GM19238 (cell line): ENCODE data around the gene MTFP1.
"Not testable (repeated sequence)": the region's sequence is repeated elsewhere in the genome, so short reads cannot be mapped to it uniquely, and the experiment has no call there.

ENCODE experiments used
- DNase-seq: peaks from one replicate; pipeline ENCODE4 v3.0.0; 2011; ENCODE audit warnings: low spot score; ENCODE audit not compliant: insufficient read length

Gene MTFP1

GRCh38 chr22:30402028-30402765, 23.4 kb upstream of the MTFP1 start:
- DNase-seq = no peak

DNA sequence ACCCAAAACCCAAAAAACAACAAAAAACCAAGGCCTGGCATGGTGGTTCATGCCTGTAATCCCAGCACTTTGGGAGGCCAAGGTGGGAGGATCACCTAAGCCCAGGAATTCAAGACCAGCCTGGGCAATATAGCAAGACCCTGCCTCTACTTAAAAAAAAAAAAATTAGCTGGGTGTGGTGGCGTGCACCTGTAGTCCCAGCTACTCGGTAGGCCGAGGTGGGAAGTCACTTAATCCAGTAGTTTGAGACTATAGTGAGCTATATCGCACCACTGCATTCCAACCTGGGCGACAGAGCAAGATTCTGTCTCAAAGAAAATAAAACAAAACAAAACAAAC, 22.8 kb upstream of the MTFP1 start:
- DNase-seq = not testable (repeated sequence)

GRCh38 chr22:30404307-30404706, 21.3 kb upstream of the MTFP1 start:
- no peak for DNase-seq

GRCh38 chr22:30405731-30406130, 19.8 kb upstream of the MTFP1 start:
- no peak for DNase-seq

GRCh38 chr22:30406400-30406799, 19.2 kb upstream of the MTFP1 start:
- no peak for DNase-seq

DNA sequence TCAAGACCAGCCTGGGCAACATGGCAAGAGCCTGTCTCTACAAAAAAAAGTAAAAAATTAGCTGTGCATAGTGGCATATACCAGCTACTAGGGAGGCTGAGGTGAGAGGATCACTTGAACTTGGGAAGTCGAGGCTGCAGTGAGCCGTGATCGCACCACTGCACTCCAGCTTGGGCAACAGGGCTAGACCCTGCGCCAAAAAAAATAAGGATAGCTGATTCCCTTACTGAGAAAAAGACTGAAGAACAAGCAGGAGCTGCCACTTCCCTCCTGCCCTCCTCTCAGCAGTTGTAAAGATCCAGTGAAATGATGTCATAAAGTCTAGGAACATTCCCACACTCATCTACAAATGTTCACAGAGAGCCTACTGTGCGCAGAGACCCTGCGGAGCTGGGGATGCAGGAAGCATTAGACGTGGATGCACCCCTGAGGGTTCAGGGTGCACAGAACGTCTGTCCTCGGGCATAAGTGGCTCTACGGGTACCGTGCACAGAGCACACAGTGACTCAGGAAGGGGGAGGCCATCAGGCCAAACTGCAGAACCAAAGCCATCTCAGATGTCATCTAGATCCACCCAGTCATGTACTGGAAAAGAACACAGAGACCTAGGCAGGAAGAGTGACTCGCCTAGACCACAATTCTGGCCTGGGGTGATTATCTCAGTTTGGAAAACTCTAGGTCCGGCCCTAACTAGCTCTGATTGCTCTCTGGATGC, 17.0 kb upstream of the MTFP1 start:
- no peak for DNase-seq

DNA sequence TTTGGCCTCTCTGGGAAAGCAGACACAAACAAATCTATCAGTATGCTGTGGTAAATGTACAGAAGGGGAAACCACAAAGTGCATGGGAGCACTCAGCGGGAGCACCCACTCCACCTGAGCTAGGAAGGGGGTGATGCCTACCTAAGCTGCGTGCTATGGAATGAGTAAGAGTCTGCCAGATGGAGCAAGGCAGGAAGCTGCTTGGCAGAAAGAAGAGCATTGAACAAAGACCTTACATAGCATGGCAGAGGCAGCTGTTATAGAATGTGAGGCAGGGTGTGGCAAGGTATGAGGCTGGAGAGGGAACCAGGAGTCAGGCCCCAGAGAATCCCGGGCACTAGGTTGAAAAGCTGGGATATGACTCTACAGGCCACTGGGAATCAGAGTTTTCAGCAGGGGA, 13.8 kb upstream of the MTFP1 start:
- no peak for DNase-seq

DNA sequence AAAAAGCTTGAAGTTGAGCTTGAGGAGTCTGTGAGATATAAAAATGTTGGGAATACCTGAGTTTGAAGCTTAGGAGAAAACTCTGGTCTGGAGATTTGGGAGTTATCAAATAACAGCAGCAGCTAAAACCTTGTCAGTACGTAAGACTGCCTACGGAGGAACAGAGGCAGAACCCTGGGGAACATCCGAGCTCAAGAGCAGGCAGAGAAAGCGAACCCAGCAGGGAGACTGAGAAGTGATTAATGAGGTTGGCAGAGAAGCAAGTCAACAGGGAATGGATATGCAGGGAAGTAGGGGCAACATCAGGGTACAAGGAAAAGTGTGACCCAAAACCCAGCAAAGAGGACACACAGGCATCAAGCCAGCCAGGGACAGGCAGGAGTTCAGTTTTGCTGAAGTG, 12.6 kb upstream of the MTFP1 start:
- DNase-seq = no peak

GRCh38 chr22:30413745-30414524, 11.6 kb upstream of the MTFP1 start:
- no peak for DNase-seq

DNA sequence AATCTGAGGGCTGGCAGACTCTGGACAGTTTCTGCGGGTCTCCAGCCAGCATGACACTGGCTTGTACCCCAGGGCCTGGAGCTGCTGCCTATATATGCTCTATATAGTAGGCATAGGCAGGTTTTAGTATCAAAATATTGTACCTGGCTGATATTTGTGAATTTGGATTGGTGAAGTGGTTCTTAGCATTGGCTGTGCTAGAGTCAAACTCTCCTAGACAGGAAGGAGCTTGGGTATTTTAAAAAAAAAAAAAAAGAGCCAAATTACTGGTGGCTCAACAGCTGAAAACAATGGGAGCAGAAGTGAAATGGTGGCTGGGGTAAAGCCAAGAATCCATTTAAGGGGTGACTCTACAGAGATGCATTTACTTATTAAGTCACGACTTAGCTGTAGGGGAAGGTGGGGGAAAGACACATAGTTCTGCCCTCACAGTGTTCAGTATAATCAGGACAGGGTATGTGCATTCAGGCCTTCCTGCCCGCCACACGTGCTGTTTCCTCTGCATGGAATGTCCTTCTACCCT, 11.0 kb upstream of the MTFP1 start:
- DNase-seq = no peak

DNA sequence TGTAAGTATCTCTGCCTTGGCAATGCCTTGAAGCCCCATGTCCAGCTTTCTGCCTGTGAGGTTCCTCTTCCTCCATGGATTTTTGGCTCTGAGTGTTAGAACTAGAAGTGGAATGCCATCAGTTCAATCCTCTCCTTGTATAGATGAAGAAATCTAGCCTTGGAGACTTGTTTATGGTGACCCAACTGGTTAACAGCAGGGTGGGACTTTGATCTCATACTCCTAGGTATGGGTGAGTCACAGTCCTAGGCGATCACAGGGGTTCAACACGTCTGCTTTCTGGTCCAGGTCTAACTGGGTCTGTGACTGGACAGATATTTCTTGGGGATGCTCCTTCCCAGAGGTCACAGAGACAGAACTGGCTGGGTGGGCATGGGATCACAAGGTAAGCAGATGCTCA, 9.2 kb upstream of the MTFP1 start:
- DNase-seq = no peak

DNA sequence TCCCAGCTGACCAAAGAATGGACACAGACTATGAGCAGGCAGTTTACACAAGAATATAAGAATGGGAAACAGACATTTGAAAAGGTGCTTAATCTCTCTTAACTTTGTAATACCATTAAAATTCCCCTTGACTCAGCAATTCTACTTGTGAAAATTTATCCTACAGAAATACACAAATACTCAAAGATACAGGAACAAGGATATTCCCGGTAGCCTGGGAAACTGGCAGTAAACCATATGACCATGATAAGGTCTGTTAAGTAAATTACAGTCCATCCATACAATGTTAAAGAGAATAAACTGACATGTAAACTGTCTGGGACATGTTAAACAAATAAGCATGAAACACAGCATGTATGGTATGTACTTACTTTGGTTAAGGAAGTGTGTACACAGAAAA, 8.7 kb upstream of the MTFP1 start:
- no peak for DNase-seq

DNA sequence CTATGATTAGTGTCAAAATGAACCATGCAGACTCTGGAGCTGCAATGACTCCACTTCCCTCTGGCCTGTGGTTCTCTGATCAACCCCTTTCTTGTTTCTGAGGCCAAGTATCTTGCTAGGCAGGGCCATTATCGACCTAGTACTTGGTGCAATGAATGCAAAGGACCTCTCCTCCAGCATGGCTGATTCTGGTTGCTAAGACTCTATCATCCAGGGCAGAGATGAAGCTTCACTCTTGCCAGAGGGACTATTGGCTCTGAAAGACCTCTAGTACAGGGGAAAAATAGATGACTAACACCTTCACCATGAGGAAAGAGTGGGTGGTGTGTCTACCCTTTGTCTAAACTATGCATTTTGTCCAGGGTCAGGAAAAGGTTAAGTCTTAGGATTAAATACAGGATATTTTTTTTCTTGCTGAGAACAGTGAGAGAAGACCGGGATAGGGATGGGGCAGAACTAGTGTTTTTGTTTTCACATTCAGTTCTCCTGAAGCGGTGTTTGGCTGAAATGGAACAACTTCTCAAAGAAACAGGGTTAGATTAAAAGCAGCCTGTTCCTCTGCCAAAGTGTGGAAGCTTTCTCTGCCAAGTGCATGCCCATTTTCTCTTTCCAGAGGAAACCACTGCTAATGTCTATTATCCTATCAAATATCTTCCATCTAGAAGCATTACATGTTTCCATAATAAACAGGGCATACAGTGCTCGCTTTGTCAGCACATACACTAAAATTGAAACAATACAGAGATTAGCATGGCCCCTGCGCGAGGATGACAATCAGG, 5.0 kb upstream of the MTFP1 start:
- no peak for DNase-seq

GRCh38 chr22:30421695-30422480, 3.7 kb upstream of the MTFP1 start:
- no peak for DNase-seq

DNA sequence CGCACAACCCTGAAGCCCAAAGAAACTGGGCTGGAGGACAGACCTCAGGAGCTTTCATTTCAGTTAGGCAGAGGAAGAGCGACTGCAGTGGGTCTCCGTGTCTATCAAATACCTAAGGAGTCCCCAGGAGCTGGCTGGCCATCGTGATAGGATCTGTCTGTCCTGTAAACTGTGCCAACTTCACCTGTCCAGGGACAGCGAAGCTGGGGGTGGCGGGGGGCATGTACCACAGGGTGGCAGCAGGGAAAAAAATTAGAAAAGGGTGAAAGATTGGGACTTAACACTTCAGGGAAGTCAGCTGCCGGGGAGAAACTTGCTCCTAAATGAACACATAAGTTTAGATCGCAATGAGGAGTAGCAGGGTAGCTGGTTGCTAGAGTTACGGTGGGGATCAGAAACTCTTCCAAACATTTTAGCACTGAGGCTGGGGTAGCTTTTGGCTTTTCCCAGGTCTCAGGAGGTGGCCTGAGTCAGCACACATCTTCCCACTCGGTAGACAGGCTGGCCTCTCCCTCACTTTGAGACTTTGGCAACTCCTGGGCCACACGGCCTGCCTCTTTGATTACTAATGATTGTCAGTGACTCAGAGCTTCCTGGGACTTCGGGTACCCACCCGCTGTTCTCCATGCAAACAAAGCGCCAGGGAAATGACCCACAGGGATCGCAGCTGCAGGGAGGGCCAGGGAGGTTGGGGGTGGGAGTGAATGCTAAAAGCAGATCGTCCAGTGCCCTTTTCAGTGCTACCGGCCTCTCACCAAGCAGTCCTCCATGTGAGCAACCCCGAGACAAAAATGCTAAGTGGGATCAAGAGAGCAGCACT, 2.9 kb upstream of the MTFP1 start:
- no peak for DNase-seq

DNA sequence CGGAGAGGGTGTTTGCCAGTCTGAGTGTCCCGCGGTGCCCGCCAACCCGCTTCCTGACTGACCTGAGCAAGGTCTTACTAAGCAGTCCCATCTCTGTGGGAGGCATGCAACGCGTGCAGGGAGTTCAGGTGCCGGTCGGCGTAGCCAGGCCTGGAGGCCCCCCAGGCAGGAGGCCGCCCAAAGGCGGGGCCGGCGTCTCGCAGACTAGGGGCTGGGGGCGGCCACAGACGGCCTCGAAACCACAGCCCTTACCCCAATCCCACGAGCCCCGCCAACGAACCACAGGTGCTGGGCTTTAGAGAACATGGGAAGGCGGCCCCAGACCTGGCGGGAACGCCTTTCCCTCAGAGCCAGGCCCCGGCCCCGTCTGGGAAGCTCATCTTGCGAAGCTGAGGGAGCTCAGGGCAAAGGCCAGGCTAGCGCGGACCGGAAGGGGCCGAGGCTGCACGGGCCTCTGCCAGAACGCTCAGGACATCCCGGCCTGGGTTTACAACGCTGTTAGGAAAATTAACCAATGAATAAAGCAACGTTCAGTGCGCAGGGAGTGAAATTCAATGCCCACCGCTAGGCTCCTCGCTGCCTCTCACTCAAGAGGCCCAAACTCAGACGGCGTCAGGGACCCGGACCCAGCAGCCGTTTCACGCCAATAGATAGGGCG, 2.1 kb upstream of the MTFP1 start:
- DNase-seq = peak; percentile 41

GRCh38 chr22:30423959-30424533, 1.5 kb upstream of the MTFP1 start:
- peak; percentile 94 for DNase-seq

GRCh38 chr22:30424534-30425326, 838 bp upstream of the MTFP1 start:
- DNase-seq = no peak
